Epithelial cell of proximal tubule (primary cell): ENCODE data around the gene CCDC40. TPM values are rescaled to one million over a fixed set of nuclear protein-coding genes. Genes with fewer than 3 reads are reported as not detected.

Experiments used
- DNase-seq: peaks from one replicate; pipeline ENCODE4 v3.0.0-alpha.2; 2011; ENCODE audit warnings: low read depth
- H3K4me3 ChIP-seq: 2 replicates; pipeline ENCODE4 v1.5.1; 2011; ENCODE audit warnings: low read depth, mild to moderate bottlenecking, low read length
- total RNA-seq: library from RNA; depleted of rRNA; stranded (reverse); fragments of >200 nt; gene quantifications from 2 replicates; pipeline ENCODE4 v1.2.3, GENCODE V29; 2015
- TF ChIP-seq, protein P1 (sequence below): conservative IDR thresholded peaks from 2 replicates; pipeline ENCODE4 v1.5.1; 2012; ENCODE audit warnings: low read depth, mild to moderate bottlenecking, low read length

CCDC40 gene
- total RNA-seq, 1 donor from 2014 or later, result 2.2 TPM

DNA sequence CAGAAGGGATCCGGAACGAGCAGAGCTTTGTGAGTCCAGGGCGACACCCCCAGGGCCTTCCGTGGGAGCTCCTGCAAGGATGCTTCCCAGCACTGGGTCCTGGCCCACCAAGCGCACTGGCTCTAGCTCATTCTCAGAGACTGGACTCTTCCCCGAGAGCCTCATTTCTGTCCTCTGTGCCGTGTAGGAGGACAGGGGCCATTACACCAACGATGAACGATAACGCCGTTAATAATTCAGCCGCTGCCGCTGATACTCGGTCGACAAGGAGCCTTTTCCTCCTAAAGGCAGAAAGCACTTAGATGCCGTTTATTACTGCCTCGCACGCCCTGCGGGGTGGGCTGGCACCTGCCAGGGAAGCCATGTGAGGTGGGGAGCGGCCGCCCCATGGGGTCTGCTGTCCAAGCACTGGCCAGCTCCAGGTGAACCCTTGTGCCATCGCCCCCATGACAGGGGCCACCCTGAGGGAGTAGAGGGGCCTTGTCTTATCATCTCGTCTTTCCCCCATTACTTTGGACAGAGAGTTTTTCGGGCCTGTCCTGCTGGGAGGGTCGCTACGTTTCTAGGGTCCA lies 34.3 kb upstream of the CCDC40 start:
- DNase-seq, result no peak
- TF ChIP-seq, protein P1, sequence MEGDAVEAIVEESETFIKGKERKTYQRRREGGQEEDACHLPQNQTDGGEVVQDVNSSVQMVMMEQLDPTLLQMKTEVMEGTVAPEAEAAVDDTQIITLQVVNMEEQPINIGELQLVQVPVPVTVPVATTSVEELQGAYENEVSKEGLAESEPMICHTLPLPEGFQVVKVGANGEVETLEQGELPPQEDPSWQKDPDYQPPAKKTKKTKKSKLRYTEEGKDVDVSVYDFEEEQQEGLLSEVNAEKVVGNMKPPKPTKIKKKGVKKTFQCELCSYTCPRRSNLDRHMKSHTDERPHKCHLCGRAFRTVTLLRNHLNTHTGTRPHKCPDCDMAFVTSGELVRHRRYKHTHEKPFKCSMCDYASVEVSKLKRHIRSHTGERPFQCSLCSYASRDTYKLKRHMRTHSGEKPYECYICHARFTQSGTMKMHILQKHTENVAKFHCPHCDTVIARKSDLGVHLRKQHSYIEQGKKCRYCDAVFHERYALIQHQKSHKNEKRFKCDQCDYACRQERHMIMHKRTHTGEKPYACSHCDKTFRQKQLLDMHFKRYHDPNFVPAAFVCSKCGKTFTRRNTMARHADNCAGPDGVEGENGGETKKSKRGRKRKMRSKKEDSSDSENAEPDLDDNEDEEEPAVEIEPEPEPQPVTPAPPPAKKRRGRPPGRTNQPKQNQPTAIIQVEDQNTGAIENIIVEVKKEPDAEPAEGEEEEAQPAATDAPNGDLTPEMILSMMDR, result no peak
- H3K4me3 ChIP-seq, result no peak overlapping the region

DNA sequence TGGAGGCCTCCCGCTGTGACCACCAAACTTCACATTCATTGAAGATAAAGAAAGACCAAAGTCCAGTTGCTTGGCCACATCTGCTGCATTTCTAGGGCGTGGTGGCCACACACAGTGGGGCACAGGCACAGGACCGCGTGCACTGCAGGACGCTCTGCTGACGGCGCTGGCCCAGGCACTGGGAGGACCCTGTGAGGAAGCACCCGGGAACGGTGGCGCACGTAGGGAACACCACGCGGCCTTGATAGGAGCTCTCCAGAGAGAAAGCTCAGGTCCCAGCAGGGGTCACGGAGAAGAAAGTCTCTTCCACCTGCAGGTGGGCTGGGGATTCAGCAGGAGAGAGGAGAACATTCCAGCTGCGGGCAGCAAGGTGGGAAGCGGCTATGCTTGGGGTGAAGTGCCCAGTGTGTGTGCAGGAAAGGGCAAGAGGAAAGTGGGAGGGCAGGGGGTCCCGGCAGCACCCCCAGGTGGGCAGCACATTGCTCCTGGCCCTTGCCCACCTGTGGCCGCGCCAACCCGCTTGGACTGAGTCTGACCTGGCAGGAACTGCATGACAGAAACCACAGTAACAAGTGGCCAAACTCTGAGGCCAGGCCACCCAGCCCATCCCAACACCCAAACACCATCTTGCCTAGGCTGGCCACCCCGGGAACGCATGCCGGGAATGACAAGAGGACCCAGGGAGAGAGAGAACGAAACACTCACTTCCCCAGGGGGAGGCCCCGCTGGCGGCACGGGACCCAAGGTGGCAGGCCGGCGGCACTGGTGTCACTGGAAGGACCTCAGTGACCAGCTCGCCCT lies 33.6 kb upstream of the CCDC40 start:
- no peak overlapping the region for H3K4me3 ChIP-seq
- DNase-seq, result no peak
- TF ChIP-seq, protein P1, result no peak

- H3K4me3 ChIP-seq, result no peak overlapping the region
- no peak for DNase-seq
Measured at GRCh38 chr17:80003969-80004368, 32.5 kb upstream of the CCDC40 start.

DNA sequence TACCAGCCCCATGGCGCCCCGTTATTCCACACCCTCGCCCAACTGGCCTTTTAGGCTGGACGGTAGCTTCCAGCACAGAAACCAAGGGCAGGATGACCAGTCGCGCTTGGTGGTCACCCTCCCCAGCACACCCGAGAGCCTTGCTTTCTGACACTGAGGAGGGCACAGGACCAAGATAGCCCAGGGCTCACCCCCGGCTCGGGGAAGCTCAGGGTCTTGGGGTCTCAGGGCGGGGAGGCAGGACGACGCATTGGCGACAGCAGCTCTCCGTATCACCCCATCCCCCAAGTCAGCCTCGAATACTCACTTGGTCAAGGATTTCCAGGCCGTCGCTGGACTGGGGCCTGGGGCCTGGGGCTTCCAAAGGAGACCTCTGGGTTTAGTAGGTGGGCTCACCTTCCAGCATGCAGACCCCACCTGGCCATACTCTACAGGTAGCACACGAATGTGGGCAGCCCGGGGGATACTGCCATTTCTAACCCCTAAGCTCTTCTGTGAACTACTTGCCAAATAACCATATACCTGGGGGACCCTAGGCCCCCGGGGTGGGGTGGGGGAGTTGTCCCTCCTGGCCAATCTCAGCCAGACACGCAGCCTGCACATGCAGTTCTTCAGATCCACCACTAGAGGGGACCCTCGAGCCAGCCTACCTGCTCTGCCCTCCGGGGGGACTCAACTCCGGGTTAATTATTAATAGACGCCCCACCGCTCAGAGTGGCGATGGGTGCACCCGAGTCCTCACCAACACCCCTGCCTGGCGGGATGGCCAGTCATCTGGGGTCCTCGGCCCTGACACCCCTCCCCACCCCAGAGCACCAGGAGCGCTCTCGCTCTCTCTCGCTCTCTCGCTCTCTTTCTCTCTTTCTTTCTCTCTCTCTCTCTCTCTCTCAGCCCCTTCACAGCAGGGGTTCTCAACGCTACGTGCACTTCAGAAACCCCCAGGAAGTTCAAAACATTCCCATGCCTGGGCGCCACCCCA lies 30.8 kb upstream of the CCDC40 start:
- H3K4me3 ChIP-seq, result peak overlapping the region; percentile 60
- DNase-seq, result no peak
- TF ChIP-seq, protein P1, result peak; percentile 97

More at GRCh38 chr17:80003969-80004368, 32.5 kb upstream of the CCDC40 start:
- TF ChIP-seq, protein P1, result no peak

GRCh38 chr17:80006339-80006720 lies 30.1 kb upstream of the CCDC40 start:
- TF ChIP-seq, protein P1, result no peak
- no peak for DNase-seq
- H3K4me3 ChIP-seq, result peak overlapping the region; percentile 60

- no peak for DNase-seq
- no peak overlapping the region for H3K4me3 ChIP-seq
- TF ChIP-seq, protein P1, result no peak
Measured at GRCh38 chr17:80006811-80007752, 29.4 kb upstream of the CCDC40 start.
